Stimulated activated naive B cell treated with anti-CD40 and anti-IgM and Interleukin-4, amounts not matched to agents 10 μg/mL and 1 μg/mL and 100 μg/mL, for 72 hours (primary cell): ENCODE data around the gene TMEM163.

Experiments used
- ATAC-seq, 2 donors: fragments of 150-1000 bp; cut with Tn5 transposase; replicated peaks; 2 replicates each; pipeline ENCODE4 v1.10.0; 2021; ENCODE audit warnings: moderate library complexity in 1 of 2
- DNase-seq: peaks from one replicate; pipeline ENCODE4 v3.0.0; 2021
- H3K27ac Mint-ChIP-seq: one replicate; pipeline ENCODE4 v1.8.0; 2022; ENCODE audit warnings: mild to moderate bottlenecking, mixed read lengths
- H3K27me3 Mint-ChIP-seq, 2 donors: one replicate each; pipeline ENCODE4 v1.8.0; 2022; ENCODE audit warnings: mixed read lengths in 2 of 2
- H3K36me3 Mint-ChIP-seq, 2 donors: one replicate each; pipeline ENCODE4 v1.8.0; 2022; ENCODE audit warnings: mixed read lengths in 2 of 2, mild to moderate bottlenecking in 1 of 2
- H3K4me1 Mint-ChIP-seq, 2 donors: one replicate each; pipeline ENCODE4 v1.8.0; 2022; ENCODE audit warnings: mixed read lengths in 2 of 2, mild to moderate bottlenecking in 1 of 2
- H3K4me3 Mint-ChIP-seq, 2 donors: one replicate each; pipeline ENCODE4 v1.8.0; 2022; ENCODE audit warnings: mild to moderate bottlenecking in 2 of 2, mixed read lengths in 2 of 2, moderate library complexity in 1 of 2
- H3K9me3 Mint-ChIP-seq, 2 donors: one replicate each; pipeline ENCODE4 v1.8.0; 2022; ENCODE audit warnings: mixed read lengths in 2 of 2, mild to moderate bottlenecking in 1 of 2

Gene TMEM163

GRCh38 chr2:134411828-134412638 lies 306.8 kb downstream of the TMEM163 start:
- peak; percentile 97 to 99 for ATAC-seq
- DNase-seq = peak; percentile 77
- H3K9me3 Mint-ChIP-seq = no peaks in the 10 kb centered on the region
- H3K27me3 Mint-ChIP-seq = no peaks in the 10 kb centered on the region
- H3K4me1 Mint-ChIP-seq = peaks cover 35 to 43% of the 10 kb centered on the region in 2 donors
- peaks cover 18 to 42% of the 10 kb centered on the region in 2 donors for H3K36me3 Mint-ChIP-seq
- peak overlapping the region; percentile 46 to 50 for H3K4me3 Mint-ChIP-seq
- H3K27ac Mint-ChIP-seq = peak overlapping the region; percentile 81

- no peak for DNase-seq
- Mint-ChIP-seq H3K36me3 (peaks cover 15 to 45% of the 10 kb centered on the region in 2 donors), H3K4me1 (peaks cover 41 to 48% of the 10 kb centered on the region in 2 donors), H3K4me3 (peak overlapping the region; percentile 46 to 50), H3K27me3 (no peaks in the 10 kb centered on the region), H3K27ac (peak overlapping the region; percentile 79), H3K9me3 (no peaks in the 10 kb centered on the region)
- no peak for ATAC-seq
Observed at GRCh38 chr2:134411279-134411827, 307.4 kb downstream of the TMEM163 start.

- Mint-ChIP-seq H3K27me3 (no peaks in the 10 kb centered on the region), H3K36me3 (peaks cover 11 to 44% of the 10 kb centered on the region in 2 donors), H3K4me3 (no peak overlapping the region), H3K9me3 (no peaks in the 10 kb centered on the region), H3K27ac (no peak overlapping the region), H3K4me1 (peaks cover 42 to 48% of the 10 kb centered on the region in 2 donors)
- ATAC-seq = no peak
- no peak for DNase-seq
Observed at GRCh38 chr2:134410831-134411231, 308.0 kb downstream of the TMEM163 start.

- no peak for DNase-seq
- Mint-ChIP-seq H3K4me3 (no peak overlapping the region), H3K4me1 (peaks cover 40 to 48% of the 10 kb centered on the region in 2 donors), H3K9me3 (no peaks in the 10 kb centered on the region), H3K27me3 (no peaks in the 10 kb centered on the region), H3K27ac (no peak overlapping the region), H3K36me3 (peaks cover 11 to 40% of the 10 kb centered on the region in 2 donors)
- ATAC-seq = no peak
Observed at GRCh38 chr2:134410006-134410405, 308.8 kb downstream of the TMEM163 start.

GRCh38 chr2:134408791-134409190 lies 310.0 kb downstream of the TMEM163 start:
- Mint-ChIP-seq H3K36me3 (peaks cover 17 to 41% of the 10 kb centered on the region in 2 donors), H3K9me3 (no peaks in the 10 kb centered on the region), H3K27me3 (no peaks in the 10 kb centered on the region), H3K27ac (no peak overlapping the region), H3K4me1 (peaks cover 43 to 53% of the 10 kb centered on the region in 2 donors), H3K4me3 (no peak overlapping the region)
- ATAC-seq (no peak), DNase-seq (no peak)

GRCh38 chr2:134408386-134408785 lies 310.4 kb downstream of the TMEM163 start:
- H3K4me1 Mint-ChIP-seq = peaks cover 46 to 53% of the 10 kb centered on the region in 2 donors
- no peaks in the 10 kb centered on the region for H3K9me3 Mint-ChIP-seq
- peaks cover 21 to 44% of the 10 kb centered on the region in 2 donors for H3K36me3 Mint-ChIP-seq
- ATAC-seq = no peak
- H3K27me3 Mint-ChIP-seq = no peaks in the 10 kb centered on the region
- DNase-seq = no peak
- H3K27ac Mint-ChIP-seq = peak overlapping the region; percentile 62
- H3K4me3 Mint-ChIP-seq = no peak overlapping the region

GRCh38 chr2:134407154-134407890 lies 311.5 kb downstream of the TMEM163 start:
- Mint-ChIP-seq H3K9me3 (no peaks in the 10 kb centered on the region), H3K27me3 (no peaks in the 10 kb centered on the region), H3K27ac (no peak overlapping the region), H3K36me3 (peaks cover 21 to 47% of the 10 kb centered on the region in 2 donors), H3K4me1 (peaks cover 46 to 52% of the 10 kb centered on the region in 2 donors), H3K4me3 (no peak overlapping the region)
- ATAC-seq (no peak), DNase-seq (no peak)

GRCh38 chr2:134406736-134407135 lies 312.1 kb downstream of the TMEM163 start:
- H3K4me1 Mint-ChIP-seq = peaks cover 43 to 46% of the 10 kb centered on the region in 2 donors
- no peak overlapping the region for H3K4me3 Mint-ChIP-seq
- DNase-seq (no peak), ATAC-seq (no peak)
- H3K36me3 Mint-ChIP-seq = peaks cover 19 to 45% of the 10 kb centered on the region in 2 donors
- H3K27me3 Mint-ChIP-seq = no peaks in the 10 kb centered on the region
- no peak overlapping the region for H3K27ac Mint-ChIP-seq
- H3K9me3 Mint-ChIP-seq = no peaks in the 10 kb centered on the region

- H3K4me3 Mint-ChIP-seq = no peak overlapping the region
- ATAC-seq (no peak), DNase-seq (no peak)
- peaks cover 39 to 42% of the 10 kb centered on the region in 2 donors for H3K4me1 Mint-ChIP-seq
- H3K27ac Mint-ChIP-seq = peak overlapping the region; percentile 44
- no peaks in the 10 kb centered on the region for H3K27me3 Mint-ChIP-seq
- peaks cover 19 to 45% of the 10 kb centered on the region in 2 donors for H3K36me3 Mint-ChIP-seq
- H3K9me3 Mint-ChIP-seq = no peaks in the 10 kb centered on the region
Observed at GRCh38 chr2:134406311-134406710, 312.5 kb downstream of the TMEM163 start.
